ENCODE results near the gene KIF1B.
"Not testable (repeated sequence)": the region's sequence is repeated elsewhere in the genome, so short reads cannot be mapped to it uniquely, and the experiment has no call there.

KIF1B gene

GRCh38 chr1:10192263-10192662 is 18.1 kb upstream of the KIF1B start:
- DNase-seq (ENCODE audit: low read depth): no peak

DNA sequence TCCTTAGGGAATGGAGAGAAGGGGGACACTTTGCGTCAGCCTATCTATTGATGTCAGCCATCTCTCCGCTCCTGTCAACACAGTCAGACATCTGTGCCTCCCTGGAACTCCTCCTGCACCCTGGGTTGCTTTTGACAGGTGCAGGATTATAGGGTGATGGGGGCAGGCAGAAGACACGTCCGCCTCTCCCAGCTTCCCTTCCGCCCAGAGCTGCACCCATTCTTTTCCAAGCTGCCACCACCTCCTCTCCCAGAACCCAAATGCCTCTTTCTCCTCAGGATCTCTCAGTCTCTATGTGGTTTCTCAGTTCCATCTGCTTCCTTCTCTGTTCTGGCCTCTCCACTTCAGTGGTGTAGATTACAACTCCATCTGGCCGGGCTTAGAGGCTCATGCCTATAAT is 17.1 kb upstream of the KIF1B start:
- DNase-seq (ENCODE audit: low read depth): no peak

- no peak for DNase-seq (ENCODE audit: low read depth)
Observed at GRCh38 chr1:10195570-10195969, 14.8 kb upstream of the KIF1B start.

DNA sequence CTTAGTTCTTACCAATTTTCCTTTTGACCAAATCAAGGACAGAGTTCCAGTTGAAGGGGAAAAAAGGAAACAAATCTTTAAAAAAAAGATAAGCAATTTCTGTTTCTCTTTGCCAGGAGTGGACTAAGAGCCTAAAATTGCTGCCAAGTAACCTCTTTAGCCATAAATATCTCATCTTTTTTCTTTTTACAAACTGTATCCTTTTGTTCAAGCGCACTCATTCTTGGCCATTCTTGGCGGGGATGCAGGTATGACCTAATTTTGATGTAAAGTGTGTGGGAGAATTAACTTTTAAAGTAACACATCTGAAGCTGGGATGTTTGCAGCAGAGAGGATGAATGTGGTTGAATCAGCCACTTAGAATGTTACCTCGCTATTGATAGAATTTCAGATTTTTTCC is 13.4 kb upstream of the KIF1B start:
- no peak for DNase-seq (ENCODE audit: low read depth)

GRCh38 chr1:10200620-10201019 is 9.8 kb upstream of the KIF1B start:
- no peak for DNase-seq (ENCODE audit: low read depth)

DNA sequence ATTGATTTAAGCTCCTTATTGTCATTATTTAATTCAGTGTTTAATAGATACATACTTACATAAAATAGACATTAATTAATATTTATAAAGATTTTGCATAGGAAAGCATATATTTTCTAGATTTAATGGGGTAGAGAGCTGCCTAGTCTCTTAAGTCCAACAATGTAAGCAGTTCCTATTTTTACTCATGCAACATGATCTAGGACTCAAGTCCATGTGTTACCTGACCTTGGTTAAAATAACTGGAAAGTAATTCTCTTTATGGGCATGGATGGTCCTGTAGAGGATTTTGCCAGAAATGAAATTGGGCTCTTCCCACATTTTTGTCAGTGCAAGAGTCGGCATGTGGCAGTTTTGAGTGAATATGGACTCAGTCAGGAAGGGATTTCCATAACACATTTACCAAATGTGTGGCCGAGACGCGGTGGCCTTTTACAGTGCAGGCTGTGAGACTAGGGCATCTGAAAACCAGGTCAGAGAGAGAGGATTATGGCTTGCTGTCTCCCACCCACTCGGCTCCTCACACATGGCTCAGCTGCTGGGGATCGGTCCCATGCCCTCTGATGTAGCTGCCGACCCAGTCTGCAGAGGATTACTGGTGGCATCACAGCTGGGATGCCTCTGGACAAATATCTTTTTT is 6.2 kb upstream of the KIF1B start:
- no peak for DNase-seq (ENCODE audit: low read depth)

GRCh38 chr1:10205206-10205605 is 5.2 kb upstream of the KIF1B start:
- not testable (repeated sequence) for DNase-seq (ENCODE audit: low read depth)

GRCh38 chr1:10207810-10208209 is 2.6 kb upstream of the KIF1B start:
- no peak for DNase-seq (ENCODE audit: low read depth)

- DNase-seq (ENCODE audit: low read depth): no peak
Observed at GRCh38 chr1:10208537-10208936, 1.8 kb upstream of the KIF1B start.

- DNase-seq (ENCODE audit: low read depth): no peak
Observed at GRCh38 chr1:10209590-10209904, 823 bp upstream of the KIF1B start.

GRCh38 chr1:10210841-10211804 is 753 bp downstream of the KIF1B start:
- peak; percentile 88 for DNase-seq (ENCODE audit: low read depth)

DNA sequence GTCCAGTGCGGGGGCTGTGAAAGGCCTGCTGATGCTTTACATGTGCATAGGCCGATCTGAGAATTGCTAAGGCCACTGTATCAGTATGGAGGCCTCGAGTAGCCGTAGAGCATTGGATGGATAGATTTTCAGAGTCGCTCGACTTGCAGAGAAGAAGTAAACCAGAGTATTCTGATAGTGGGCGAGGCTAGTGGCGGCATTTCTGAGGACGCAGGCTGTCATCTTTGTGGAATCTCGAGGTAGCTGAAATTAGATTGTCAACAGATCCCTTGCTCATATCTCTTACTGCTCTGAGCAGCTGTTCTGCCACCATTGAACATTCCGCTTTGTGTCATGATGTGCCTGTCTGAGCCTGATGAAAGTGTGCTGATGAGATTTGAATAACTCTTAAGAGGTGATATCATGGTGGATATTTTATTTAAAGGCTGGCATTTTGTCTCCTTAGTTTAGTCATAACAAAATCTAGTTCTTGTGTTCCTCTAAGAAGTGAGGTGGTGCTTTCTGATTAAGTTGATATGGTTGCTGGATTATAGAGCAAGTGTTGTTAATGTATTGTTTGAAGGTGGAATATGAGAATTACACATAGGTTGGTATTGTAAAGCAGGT is 1.5 kb downstream of the KIF1B start:
- no peak for DNase-seq (ENCODE audit: low read depth)

GRCh38 chr1:10212476-10212875 is 2.1 kb downstream of the KIF1B start:
- DNase-seq (ENCODE audit: low read depth): no peak

DNA sequence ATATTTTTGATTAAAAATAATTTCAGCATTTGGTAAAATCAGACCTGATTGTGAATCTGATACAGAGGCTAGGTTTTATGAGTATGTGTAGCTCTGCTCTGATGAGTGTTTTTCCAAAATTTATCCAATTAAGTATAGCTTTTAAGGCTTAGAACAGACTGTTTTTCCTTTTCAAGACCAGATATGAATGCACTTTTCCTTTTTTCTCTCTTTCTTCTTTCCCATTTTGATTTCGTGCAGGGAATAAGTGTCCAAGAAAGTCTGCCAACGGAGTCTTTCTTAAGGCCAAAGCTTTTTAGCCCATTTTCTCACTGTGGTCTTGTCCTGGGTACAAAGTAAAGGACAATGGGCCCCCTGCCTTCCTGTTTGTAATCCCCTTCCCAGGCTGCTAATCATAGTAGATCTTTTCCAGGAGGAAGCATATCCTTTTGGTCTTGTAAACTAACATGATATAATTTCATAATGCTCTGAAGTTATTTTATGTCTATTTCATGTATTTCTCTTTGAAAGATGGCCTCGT is 2.9 kb downstream of the KIF1B start:
- no peak for DNase-seq (ENCODE audit: low read depth)

DNA sequence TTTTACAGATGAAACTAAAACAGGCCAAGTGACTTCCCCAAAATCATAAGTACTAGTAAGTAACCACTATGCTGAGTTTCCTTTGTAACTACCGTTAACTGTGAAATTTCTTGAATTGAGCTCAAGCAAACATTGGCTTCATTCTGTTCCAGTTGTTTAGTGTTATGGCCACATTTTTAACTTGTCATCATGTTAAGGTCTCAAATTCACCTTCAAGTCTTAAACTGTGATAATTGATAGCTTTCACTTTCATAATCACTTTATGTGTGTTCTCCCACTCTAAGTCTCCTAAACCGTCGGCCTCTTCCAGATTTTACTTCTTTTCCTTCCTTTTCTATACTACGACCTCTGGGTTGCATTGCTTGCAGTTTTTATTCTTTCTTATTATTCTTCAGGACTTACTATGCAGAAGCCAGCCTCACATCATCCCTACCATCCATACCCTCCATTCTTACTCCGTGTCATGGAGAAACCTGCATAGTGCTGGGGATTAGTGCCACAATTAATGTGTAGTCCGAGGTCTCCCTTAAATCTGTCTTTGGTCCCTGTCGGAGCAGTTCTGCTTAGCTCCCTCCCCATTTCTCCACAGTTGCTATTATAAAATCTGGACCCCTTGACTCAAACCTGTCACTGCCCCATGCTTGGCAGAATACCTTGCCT is 5.8 kb downstream of the KIF1B start:
- no peak for DNase-seq (ENCODE audit: low read depth)

DNA sequence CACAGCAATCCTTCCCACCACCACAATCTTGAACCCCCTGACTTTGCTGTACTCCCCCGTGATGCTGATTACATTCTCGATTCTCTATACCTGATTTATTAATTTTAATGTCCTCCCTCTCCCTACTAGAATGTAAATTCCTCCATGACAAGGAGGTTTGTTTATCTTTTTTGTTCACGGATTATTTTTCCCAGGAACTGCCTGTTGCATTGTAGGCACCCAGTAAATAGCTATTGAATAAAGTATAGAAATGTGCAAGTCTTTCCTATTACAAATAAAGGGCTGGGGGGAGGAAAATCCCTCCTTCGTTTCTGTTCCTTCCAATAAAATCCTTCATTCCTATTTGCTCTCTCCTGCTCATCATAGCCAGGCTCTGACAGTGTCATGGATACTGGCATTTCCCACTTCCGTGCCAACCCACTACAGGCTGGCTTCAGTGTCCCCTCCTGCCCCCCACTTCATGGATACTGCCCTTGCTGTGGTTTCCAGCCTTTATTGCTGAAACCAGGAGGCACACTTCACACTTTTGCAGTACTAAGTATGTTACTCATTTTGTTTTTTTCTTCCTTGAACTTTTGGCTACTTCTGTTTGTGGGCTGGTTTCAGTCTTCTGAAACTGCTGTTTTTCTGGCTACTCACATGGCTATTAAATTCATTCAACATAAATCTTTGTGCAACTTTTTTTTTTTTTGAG is 7.5 kb downstream of the KIF1B start:
- peak; percentile 76 for DNase-seq (ENCODE audit: low read depth)

DNA sequence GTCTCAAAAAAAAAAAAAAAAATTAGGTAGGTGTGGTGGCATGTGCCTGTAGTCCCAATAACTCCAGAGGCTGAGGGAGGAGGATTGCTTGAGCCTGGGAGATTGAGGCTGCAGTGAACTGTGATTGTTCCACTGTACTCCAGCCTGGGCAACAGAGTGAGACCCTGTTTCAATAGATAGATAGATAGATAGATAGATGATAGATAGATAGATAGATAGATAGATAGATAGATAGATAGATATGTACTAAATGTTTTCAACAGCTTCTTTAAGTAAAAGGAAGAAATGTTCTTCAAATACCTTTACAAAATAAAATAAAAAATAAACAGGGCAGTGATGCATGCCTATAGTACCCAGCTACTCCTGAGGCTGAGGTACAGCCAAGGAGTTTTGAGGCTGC is 9.8 kb downstream of the KIF1B start:
- DNase-seq (ENCODE audit: low read depth): no peak

GRCh38 chr1:10220657-10221056 is 10.3 kb downstream of the KIF1B start:
- not testable (repeated sequence) for DNase-seq (ENCODE audit: low read depth)

DNA sequence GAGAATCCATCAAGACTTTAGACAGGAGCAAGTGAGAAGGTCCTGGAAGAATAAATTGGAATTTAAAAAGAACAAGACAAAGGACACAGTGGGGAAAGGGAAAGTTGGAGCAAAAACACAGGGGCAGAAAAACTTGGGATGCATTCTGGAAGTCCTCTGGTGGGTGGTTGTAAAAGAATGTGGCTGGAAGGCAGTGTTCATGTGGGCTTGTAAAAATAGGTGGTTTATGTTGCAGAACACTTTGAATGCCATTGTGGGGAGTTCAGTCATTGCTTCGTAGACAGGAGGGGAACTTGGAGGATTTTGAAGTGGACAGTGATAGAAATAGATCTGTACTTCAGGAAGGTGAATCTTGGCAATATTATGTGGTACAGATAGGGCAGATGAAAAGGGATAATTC is 15.2 kb downstream of the KIF1B start:
- DNase-seq (ENCODE audit: low read depth): no peak

DNA sequence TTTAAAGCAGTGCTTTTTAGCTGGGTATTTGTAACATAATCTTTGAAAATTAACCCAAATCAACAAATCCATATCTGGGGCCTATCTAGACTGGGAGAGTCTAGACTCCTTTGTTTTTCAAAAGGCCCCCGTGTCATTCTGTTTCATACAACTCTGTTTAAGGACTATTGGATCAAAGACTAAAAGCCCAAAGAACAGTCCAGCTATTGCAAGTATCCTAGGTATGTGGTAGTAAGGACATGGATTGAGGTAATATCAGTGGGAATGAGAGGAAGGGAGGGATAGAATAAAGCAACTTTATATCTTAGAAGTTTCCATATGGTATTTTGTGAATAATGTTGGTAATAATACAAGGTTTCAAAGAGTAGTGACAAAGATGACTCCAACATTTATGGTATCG is 18.2 kb downstream of the KIF1B start:
- no peak for DNase-seq (ENCODE audit: low read depth)

DNA sequence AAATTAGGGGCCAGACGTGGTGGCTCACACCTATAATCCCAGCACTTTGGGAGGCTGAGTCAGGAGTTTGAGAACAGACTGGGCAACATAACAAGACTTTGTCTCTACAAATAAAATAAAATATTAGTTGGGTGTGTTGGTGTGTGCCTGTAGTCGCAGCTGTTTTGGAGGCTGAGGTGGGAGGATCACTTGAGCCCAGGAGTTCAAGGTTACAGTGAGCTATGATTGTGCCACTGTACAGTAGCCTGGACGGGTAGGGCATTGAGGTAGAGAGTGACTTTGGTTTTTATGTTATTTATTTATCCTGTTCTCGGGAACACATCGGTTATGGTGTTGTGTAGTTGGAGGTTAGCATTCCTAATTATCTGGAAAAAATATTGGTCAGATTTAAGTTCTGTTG is 19.5 kb downstream of the KIF1B start:
- DNase-seq (ENCODE audit: low read depth): no peak

DNA sequence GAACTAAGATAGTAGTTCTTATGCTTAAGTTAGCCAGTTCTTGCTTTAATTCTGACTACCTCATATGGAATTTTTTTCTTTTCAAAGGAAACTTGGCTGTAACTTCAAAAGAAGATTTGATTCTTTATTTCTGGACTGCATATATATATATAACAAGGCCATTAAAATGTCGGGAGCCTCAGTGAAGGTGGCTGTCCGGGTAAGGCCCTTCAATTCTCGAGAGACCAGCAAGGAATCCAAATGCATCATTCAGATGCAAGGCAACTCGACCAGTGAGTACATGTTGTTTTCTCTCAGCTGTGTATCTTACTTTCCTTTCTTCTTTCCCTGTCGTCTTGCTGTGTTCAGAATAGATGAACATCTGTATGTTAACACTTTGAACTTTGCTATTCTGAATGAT is 21.8 kb downstream of the KIF1B start:
- no peak for DNase-seq (ENCODE audit: low read depth)
